ENCODE data around the gene TES.

TES gene

GRCh38 chr7:116219834-116220233 lies 9.5 kb downstream of the TES start:
- DNase-seq (ENCODE audit: low read depth in 2 of 2), result no peak

- DNase-seq (ENCODE audit: low read depth in 2 of 2), result no peak
Measured at GRCh38 chr7:116222501-116222900, 12.2 kb downstream of the TES start.

GRCh38 chr7:116223588-116223987 lies 13.2 kb downstream of the TES start:
- no peak for DNase-seq (ENCODE audit: low read depth in 2 of 2)

- DNase-seq (ENCODE audit: low read depth in 2 of 2), result no peak
Measured at GRCh38 chr7:116224492-116225098, 14.3 kb downstream of the TES start.

GRCh38 chr7:116225860-116226259 lies 15.5 kb downstream of the TES start:
- DNase-seq (ENCODE audit: low read depth in 2 of 2), result no peak

GRCh38 chr7:116226664-116227063 lies 16.3 kb downstream of the TES start:
- DNase-seq (ENCODE audit: low read depth in 2 of 2), result no peak

- DNase-seq (ENCODE audit: low read depth in 2 of 2), result no peak
Measured at GRCh38 chr7:116227678-116228239, 17.4 kb downstream of the TES start.

- no peak for DNase-seq (ENCODE audit: low read depth in 2 of 2)
Measured at GRCh38 chr7:116228241-116228640, 17.9 kb downstream of the TES start.

- no peak for DNase-seq (ENCODE audit: low read depth in 2 of 2)
Measured at GRCh38 chr7:116229366-116229765, 19.0 kb downstream of the TES start.

GRCh38 chr7:116230191-116231005 lies 20.1 kb downstream of the TES start:
- DNase-seq (ENCODE audit: low read depth in 2 of 2), result no peak

GRCh38 chr7:116231543-116231942 lies 21.2 kb downstream of the TES start:
- no peak for DNase-seq (ENCODE audit: low read depth in 2 of 2)

GRCh38 chr7:116231949-116232348 lies 21.6 kb downstream of the TES start:
- DNase-seq (ENCODE audit: low read depth in 2 of 2), result no peak

GRCh38 chr7:116232350-116232749 lies 22.0 kb downstream of the TES start:
- DNase-seq (ENCODE audit: low read depth in 2 of 2), result no peak

GRCh38 chr7:116232920-116233319 lies 22.6 kb downstream of the TES start:
- DNase-seq (ENCODE audit: low read depth in 2 of 2), result no peak

- no peak for DNase-seq (ENCODE audit: low read depth in 2 of 2)
Measured at GRCh38 chr7:116234517-116235200, 24.3 kb downstream of the TES start.

- no peak for DNase-seq (ENCODE audit: low read depth in 2 of 2)
Measured at GRCh38 chr7:116235380-116235779, 25.0 kb downstream of the TES start.

- DNase-seq (ENCODE audit: low read depth in 2 of 2), result peak in 1 of 2 donors; percentile 31
Measured at GRCh38 chr7:116236020-116236630, 25.8 kb downstream of the TES start.

GRCh38 chr7:116239020-116239419 lies 28.7 kb downstream of the TES start:
- no peak for DNase-seq (ENCODE audit: low read depth in 2 of 2)

GRCh38 chr7:116239434-116239833 lies 29.1 kb downstream of the TES start:
- DNase-seq (ENCODE audit: low read depth in 2 of 2), result no peak

GRCh38 chr7:116240024-116240668 lies 29.8 kb downstream of the TES start:
- DNase-seq (ENCODE audit: low read depth in 2 of 2), result no peak

- DNase-seq (ENCODE audit: low read depth in 2 of 2), result no peak
Measured at GRCh38 chr7:116241291-116241690, 31.0 kb downstream of the TES start.

- no peak for DNase-seq (ENCODE audit: low read depth in 2 of 2)
Measured at GRCh38 chr7:116242178-116242577, 31.8 kb downstream of the TES start.

All from stimulated activated CD8-positive, alpha-beta memory T cell treated with anti-CD3 and anti-CD28 coated beads, Interleukin-2, amount 100 ng/mL, for 1 hour (primary cell).